HG03066 (cell line): Measurements from ENCODE around the gene AVPR2.

Experiments
- ATAC-seq: cut with Tn5 transposase; IDR thresholded peaks from one replicate; pipeline ENCODE4 v1.9.1; 2021; ENCODE audit warnings: low read depth; ENCODE audit not compliant: unreplicated experiment

Gene AVPR2

GRCh38 chrX:153870791-153871360, 33.6 kb upstream of the AVPR2 start:
- no peak for ATAC-seq

GRCh38 chrX:153871451-153871850, 33.0 kb upstream of the AVPR2 start:
- no peak for ATAC-seq

GRCh38 chrX:153871946-153872878, 32.3 kb upstream of the AVPR2 start:
- no peak for ATAC-seq

DNA sequence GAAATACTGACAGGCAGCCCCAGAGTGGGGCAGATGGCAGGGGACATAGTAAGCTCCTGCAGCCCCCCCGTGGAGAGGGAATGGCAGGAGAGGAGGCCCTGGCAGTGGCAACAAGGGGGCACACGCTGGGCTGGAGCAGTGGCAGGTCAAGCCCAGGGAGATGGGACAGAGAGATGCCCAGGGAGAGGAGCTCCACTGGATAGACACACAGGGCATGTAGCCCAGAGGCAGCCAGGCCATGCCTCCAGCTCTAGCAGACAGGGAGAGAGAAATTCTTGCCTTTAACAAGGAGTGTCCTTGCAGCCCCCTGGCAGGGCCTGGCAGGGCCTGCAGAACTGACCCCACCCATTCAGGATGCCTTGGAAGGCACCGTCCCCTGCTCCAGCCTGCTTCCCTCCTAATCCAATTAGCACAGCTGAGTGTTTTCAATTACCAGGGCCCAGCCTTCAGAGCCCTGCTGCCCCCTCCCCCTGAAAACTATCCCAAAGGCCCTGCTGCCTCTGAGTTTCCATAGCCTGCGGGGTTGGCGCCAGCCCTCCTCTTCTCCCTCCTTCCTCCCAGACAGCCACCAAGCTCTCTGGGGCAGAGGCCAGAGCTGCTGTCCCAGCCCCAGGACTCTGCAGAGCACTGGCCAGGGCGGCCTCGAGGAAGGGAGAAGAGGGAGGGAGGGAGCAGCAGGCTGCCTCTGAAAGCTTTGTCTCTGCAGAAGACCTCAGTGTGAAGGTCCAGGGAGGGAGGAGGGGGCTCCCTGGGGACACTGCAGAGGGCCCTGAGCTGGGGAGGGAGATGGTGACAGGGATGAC, 31.0 kb upstream of the AVPR2 start:
- no peak for ATAC-seq

- ATAC-seq: no peak
These were observed 30.4 kb upstream of the AVPR2 start for GRCh38 chrX:153874085-153874365.

- no peak for ATAC-seq
These were observed 29.9 kb upstream of the AVPR2 start for GRCh38 chrX:153874366-153875125.

DNA sequence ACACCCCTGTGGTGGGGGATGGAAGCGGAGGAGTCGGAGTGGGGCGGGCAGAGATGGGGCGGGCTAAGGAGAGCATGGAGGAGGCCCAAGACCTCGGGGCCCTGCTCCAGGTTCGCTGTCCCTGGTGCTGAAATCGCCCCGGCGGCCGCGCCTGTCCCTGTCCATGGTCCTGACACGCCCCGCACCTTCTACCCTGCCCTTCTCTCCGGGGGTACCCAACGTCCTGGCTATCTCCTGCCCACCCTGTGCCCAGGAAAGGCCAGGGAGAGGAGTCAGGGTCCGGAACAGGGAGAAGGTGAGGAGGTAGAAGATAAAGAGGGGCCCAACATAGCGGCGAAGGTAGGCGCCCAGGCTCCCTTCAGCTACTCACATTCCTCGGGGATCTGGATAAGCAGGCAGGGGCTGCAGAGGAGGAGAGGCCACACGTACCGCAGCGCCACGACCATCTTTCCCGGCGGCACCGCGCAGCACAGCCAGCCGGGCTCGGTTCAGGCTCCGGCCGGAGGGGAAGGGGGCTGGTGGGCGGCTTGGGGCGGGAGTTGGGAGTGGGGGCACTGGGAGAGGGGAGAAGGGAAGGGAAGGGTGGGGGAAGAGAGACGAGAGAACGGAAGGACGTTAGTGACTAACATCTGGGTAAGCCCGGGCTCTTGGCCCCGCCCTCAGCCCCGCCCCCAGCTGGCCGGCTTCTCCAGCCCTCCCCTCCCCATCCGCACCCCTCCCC, 28.9 kb upstream of the AVPR2 start:
- ATAC-seq: no peak

GRCh38 chrX:153876112-153876491, 28.4 kb upstream of the AVPR2 start:
- no peak for ATAC-seq

- ATAC-seq: no peak
These were observed 26.8 kb upstream of the AVPR2 start for GRCh38 chrX:153877571-153878261.

GRCh38 chrX:153878345-153878744, 26.1 kb upstream of the AVPR2 start:
- no peak for ATAC-seq

- ATAC-seq: no peak
These were observed 25.4 kb upstream of the AVPR2 start for GRCh38 chrX:153878969-153879653.

- no peak for ATAC-seq
These were observed 24.6 kb upstream of the AVPR2 start for GRCh38 chrX:153879741-153880439.

DNA sequence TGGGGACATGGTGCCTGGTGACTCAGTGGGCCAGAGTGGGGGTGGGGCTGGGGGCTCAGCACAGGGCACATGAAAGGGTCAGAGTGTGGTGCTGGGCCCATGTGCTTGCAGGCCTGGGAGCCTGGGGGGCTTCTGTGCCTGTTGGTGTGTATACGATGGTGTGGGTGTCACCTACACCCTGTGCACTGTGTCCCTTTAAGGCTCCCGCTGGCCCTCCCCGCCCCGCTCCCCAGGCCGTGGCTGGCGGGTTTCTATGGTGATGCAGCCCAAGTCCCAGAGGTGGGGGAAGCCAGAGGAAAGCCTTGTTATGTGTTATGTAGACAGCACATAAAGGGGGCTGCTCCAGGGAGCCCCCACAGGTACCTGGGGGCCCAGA, 24.0 kb upstream of the AVPR2 start:
- no peak for ATAC-seq

GRCh38 chrX:153881281-153881680, 23.2 kb upstream of the AVPR2 start:
- ATAC-seq: no peak

DNA sequence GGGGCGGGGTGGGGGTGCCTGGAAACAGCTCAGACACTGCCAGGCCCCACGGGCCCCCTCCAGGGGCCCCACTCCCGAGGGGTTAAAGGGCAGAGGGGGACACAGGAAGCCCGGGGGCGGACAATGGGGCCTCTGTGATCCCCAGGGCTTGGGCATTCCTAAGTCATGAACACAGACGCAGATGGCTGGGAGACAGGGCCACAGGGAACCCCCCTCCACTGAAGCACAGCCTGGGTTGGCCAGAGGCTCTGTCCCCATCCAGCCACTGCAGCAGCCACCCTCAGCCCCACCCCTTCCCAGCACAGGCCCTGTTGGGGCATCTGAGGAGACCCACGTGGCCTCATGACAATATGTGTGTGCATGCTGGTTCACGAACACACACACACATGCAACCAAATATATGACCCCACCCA, 22.4 kb upstream of the AVPR2 start:
- ATAC-seq: no peak

DNA sequence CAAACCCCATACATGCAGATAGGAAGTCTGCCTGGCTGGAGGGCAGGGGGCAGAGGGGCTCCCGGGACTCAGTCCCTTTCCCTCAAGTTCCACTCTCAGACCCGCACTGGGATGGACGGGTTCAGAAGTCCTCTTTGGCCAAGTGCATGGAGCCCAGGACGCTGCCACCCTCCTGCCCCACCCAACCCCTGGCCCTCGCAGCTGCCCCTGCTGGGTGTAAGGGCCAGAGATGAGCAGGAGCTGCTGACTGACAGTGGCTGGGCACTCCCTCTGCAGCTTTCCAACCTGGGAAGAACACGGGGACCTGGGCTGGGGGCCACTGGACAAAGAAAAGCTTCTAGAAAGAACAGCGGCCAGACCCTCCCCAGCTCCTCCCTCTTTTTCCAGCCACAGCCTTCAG, 21.9 kb upstream of the AVPR2 start:
- ATAC-seq: no peak

DNA sequence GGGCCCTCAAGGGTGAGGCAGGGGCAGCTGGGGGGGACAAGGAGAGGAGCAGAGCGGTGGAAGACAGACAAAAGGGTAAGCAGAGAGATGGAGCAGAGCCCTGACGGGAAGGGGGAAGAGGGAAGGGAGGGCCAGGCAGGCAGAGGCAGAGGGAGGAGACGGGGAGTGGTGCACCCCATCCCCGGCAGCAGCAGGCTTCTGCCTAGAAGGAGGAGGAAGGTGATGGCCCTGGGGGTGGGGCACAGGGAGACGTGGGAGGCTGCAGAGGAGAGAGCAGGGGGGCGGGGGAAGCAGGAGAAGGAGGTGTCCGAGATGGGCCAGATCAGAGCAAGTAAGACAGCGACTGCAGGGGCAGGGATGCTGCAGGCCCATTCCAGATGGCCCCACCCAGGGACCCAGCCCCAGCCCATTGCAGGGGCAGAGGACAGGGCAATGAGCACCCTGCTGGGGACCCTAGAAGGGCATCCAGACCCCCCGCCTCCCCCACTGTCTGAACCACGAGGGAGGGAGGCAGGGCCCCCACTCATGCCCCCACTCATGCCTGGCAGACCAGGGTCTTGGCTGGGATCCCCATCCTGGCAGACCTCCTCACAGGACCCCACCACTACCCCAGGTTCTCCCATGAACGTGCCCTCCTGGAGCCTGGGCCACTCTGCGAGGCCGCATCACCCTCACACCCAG, 21.2 kb upstream of the AVPR2 start:
- ATAC-seq: no peak

GRCh38 chrX:153884136-153884535, 20.3 kb upstream of the AVPR2 start:
- ATAC-seq: no peak
